NCI-H128 (cell line): ENCODE data around the gene TMC1.

Source experiments
- DNase-seq: peaks from one replicate; lab custom pipeline; 2025; ENCODE audit not compliant: unreplicated experiment; lab: John Stamatoyannopoulos, UW

TMC1 gene

GRCh38 chr9:72665421-72665820 is 144.0 kb downstream of the TMC1 start:
- DNase-seq = no peak

- DNase-seq = no peak
These were observed 145.8 kb downstream of the TMC1 start for GRCh38 chr9:72667181-72667580.

GRCh38 chr9:72674961-72675360 is 153.6 kb downstream of the TMC1 start:
- no peak for DNase-seq

GRCh38 chr9:72675586-72675985 is 154.2 kb downstream of the TMC1 start:
- no peak for DNase-seq

GRCh38 chr9:72680593-72681282 is 159.3 kb downstream of the TMC1 start:
- DNase-seq = no peak

- peak; percentile 60 for DNase-seq
These were observed 159.8 kb downstream of the TMC1 start for GRCh38 chr9:72681283-72681630.

GRCh38 chr9:72684615-72685014 is 163.2 kb downstream of the TMC1 start:
- DNase-seq = no peak

GRCh38 chr9:72685911-72686310 is 164.5 kb downstream of the TMC1 start:
- DNase-seq = no peak

GRCh38 chr9:72687331-72687730 is 165.9 kb downstream of the TMC1 start:
- no peak for DNase-seq

GRCh38 chr9:72691671-72692070 is 170.3 kb downstream of the TMC1 start:
- DNase-seq = no peak

GRCh38 chr9:72695365-72695764 is 174.0 kb downstream of the TMC1 start:
- DNase-seq = no peak

- no peak for DNase-seq
These were observed 175.1 kb downstream of the TMC1 start for GRCh38 chr9:72696511-72696910.

GRCh38 chr9:72701510-72701909 is 180.1 kb downstream of the TMC1 start:
- DNase-seq = no peak

GRCh38 chr9:72703574-72703973 is 182.2 kb downstream of the TMC1 start:
- DNase-seq = no peak

GRCh38 chr9:72704688-72705375 is 183.4 kb downstream of the TMC1 start:
- no peak for DNase-seq

GRCh38 chr9:72718503-72718902 is 197.1 kb downstream of the TMC1 start:
- DNase-seq = no peak

GRCh38 chr9:72721067-72721466 is 199.7 kb downstream of the TMC1 start:
- DNase-seq = no peak

- DNase-seq = no peak
These were observed 205.5 kb downstream of the TMC1 start for GRCh38 chr9:72726947-72727346.

- DNase-seq = no peak
These were observed 206.8 kb downstream of the TMC1 start for GRCh38 chr9:72728031-72728770.

GRCh38 chr9:72733895-72734294 is 212.5 kb downstream of the TMC1 start:
- no peak for DNase-seq

GRCh38 chr9:72734631-72735030 is 213.2 kb downstream of the TMC1 start:
- no peak for DNase-seq

- DNase-seq = no peak
These were observed 222.4 kb downstream of the TMC1 start for GRCh38 chr9:72743836-72744235.
